Islet precursor cell (in vitro differentiated cells): ENCODE results near the gene MTMR6.
"Not testable (repeated sequence)": the region's sequence is repeated elsewhere in the genome, so short reads cannot be mapped to it uniquely, and the experiment has no call there.

Experiments
- DNase-seq: peaks from one replicate; pipeline ENCODE4 v3.0.0-alpha.2; 2018

MTMR6 gene

DNA sequence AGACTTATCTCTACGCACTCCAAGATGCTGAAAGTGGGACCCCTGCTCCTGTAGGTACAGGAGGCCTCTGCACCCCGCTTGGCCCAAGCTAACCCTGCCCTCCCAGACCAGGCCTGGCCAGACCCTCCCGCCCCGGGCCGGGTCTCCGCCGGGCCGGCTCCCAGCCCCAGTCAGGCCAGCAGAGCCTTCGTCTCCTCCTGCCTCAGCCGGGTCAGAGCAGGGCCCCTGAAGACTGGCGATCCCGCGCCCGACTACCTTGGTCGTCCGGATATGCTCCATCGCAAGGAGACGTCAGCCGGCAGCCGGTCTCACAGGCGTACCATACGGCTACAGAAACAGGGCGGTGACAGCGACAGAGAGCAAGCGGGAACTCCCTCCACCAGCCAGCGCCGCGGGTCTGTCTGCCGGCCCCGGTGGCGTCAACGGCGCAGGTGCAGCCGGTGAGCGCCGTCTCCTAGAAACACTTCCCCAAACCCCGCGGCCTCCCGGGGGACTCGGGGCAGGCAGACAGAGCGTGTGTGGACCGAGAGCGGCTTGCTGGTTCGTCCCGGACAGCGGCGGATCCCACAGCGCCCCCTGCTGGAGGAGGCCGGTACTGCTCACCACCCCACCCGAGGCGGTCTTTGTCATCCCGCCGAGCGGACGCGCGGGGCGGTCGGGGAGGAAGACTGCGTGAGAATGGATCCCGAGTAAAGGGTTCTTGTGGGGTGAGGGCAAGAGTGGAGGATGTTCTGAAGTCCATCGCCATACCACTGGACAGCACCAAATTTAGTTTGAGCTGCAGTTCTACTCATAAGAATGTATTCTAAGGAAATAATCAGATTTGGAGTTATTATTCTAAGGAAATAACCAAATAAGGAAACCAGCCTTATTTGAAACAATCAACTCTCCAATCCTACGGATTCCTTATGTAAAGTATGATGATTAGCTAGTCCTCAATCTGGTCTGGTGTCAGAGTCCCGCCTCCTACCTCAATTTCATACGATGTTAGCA lies at the start of gene MTMR6:
Gene MTMR6, minus strand, starts transcription at position 520 of the 993 bp plus-strand sequence. Its CDS starts 241 bp downstream, at position 279.
- DNase-seq: peak; percentile 95

DNA sequence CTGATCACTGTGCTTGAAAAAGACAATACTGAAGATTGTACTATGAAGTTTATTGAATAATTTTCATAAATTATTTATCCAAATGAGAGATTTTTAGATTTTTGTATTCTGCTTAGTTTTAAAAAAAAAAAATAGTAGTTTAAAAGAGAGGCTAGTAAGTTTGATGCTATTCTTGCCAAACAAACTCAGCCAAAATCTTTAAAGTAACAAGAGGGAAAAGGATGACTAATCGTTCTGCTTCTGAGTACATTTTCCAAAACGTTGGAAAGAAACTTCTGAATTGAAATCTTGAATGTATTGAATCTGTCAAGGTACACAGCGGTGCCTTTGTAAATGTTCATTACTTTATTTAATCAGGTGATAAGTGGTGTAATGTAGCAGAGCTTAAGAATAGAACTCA lies 48.6 kb upstream of the MTMR6 start:
- no peak for DNase-seq

DNA sequence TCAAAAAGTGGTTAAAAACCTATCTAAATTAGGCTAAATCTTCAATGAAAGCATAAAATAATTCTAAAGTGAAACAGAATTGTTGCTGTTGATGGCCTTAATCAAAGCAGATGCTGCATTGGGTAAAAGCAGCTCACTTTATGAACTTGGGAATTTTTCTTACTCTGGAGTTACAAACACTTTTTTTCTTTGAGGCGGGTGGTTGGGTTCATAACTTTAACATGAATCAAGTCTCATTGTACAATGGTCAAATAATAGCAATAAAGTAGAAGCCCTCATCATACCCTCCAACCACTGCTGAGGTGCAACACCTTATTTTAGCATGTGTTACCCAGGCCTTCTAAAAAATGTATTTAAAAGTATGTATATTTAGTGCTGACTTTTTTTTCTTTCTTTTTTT lies 43.3 kb upstream of the MTMR6 start:
- no peak for DNase-seq

DNA sequence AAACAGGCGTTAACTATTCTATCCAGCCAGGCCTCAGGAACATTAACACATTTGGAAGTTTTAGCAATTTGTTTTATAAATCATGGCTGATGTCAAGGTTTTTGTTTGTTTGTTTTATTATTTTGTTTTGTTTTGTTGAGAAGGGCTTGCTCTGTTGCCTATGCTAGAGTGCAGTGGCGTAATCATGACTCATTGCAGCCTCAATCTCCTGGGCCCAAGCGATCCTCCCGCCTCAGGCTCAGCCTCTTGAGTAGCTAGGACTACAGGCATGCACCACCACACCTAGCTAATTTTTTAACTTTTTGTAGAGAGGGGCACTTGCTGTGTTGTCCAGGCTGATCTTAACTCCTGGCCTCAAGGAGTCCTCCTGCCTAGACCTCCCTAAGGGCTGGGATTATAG lies 42.4 kb upstream of the MTMR6 start:
- DNase-seq: peak; percentile 71

DNA sequence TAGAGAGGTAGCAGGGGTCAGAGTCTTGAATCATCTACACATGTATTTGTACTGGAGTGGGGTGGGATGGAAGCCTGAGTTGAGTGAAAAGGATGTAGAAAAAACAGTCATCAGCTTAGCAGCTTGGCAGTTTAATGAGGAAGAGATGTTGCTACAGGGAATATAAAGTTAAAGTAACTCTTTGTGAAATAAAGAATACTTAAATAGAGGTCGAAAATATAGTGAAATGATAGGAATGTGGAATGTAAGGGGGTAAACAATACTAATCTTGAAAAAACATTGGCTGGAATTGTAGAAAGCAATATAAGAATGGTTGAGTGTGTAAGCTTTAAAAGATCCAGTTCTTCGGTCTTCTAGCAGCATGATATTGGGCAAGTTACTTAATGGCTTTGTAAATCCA lies 36.8 kb upstream of the MTMR6 start:
- no peak for DNase-seq

DNA sequence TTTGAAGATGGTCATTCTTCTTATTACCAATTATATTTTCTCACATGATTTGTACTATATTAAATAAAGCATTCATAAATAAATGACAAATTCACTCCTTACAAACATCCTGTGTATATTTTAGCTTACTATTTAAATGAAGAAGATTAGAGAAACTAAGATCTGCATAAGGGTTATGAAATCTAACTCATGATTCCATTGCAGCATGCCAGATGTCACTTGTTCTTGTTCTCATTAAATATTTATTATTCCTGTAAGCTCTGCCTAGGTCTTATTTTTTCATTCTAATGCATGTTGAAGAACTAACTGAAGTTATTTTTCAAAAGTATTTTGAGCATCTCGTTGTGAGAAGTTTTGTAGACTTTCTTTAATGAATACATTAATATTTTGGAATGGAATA lies 32.5 kb upstream of the MTMR6 start:
- no peak for DNase-seq

DNA sequence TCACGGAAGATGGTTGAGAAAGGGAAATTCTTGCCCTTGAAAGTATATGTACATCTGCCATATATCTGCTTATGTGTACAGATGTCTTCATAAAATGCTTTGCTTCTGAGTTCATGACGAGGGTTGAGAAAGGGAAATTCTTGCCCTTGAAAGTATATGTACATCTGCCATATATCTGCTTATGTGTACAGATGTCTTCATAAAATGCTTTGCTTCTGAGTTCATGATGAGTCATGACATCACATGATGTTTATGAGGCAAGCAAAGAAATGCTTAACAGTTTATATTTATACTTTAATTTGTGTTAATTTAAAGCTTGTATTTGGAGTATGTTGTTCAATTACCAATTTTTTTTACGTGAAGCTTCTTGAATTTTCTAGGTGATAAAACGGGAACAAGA lies 31.7 kb upstream of the MTMR6 start:
- DNase-seq: not testable (repeated sequence)

DNA sequence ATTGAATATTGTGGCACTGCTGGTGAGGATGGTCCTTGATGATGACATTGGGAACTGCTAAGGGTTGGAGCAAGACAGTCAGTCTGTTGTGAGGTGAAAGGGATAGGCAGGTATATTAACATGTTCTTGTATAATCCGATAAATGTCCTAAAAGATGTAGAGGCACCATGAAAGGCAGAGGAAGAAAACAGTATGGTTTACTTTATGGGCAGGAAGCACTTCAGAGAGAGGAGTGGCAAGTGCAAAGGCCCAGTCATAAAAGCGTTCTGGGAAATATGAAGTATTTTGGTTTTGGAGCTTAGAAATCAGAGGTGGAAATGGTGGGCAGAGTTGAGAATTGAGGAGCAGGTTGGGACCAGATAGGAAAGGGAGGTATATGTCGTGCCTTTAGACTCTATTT lies 23.6 kb upstream of the MTMR6 start:
- DNase-seq: no peak

DNA sequence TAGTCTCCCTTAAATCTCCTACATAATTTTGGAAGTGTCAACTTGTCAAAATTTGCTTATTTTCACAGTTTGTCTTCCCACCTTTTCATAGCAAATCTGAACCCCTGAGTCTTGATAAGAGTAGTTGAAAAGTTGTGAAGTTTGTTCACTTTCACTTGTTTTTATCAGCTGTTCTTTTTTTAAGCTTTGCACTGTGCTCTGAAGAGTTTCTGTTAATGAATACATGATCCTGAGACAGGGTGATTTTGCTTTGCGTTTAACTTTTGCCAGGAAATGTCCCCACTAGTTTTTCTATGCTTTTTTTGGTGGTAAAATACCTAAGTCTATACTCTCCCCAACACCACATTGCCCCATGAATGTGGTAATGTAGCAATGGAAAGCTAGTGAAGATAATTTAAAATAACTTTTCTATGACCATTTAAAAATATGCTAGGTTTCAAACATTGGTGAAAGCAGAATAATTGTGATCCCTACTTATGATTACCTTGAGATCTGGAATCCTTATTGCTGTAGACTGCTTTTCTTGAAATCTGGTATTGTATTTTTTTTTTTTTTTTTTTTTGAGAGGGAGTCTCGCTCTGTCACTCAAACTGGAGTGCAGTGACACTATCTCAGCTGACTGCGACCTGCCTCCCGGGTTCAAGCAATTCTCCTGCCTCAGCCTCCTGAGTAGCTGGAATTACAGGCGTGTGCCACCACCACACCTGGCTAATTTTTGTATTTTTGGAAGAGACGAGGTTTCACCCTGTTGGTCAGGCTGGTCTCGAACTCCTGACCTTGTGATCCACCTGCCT lies 19.6 kb upstream of the MTMR6 start:
- no peak for DNase-seq

DNA sequence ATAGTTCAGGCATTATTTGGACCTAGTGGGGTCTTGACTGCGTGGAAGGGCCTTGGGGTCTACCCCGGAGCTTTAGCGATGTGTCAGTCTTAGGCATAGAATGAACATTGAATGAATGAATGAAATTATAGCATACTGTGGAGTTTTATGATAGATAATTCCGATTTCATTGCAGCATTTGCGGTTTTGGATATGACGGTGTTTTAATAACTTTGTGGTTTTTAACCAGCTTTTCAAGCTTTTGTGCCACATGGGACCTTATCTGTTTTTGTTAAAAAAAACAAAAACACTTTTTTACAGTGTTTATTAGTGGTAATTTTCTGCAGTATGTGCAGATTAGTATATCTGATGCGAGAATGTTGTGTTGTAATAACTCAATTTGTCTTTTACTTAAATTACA lies 14.8 kb upstream of the MTMR6 start:
- DNase-seq: no peak

DNA sequence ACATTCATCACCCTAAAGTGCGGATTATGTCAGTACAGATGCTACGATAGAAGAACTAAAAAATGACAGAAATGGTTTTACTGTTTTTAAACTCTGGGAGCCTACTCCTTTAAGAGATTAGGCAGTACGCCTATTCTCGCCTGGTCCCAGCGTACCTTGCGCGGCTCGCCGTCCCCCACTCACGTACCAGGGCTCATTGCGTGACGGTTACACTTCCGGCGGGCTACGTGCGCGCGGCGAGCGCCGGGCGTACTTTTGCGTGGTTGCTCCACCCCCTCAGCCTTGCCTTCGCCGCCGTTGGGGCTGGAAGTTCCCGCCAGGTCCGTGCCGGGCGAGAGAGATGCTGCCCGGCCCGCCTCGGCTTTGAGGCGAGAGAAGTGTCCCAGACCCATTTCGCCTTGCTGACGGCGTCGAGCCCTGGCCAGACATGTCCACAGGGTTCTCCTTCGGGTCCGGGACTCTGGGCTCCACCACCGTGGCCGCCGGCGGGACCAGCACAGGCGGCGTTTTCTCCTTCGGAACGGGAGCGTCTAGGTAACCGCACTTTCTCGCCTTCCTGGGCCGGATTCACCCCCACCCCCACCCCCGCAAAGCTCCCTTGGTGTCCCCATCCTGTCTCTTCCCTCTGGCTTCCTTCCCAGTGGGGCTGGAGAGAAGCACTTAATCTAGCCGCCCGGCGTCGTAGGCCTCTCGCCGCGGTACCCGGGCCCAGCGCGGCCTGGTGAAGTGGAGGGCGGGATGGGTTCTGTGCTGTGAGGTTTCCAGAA lies 14.2 kb upstream of the MTMR6 start, which contains the start of gene NUP58:
Gene NUP58, plus strand, starts transcription at position 279 of the 767 bp plus-strand sequence. Its CDS starts 149 bp downstream, at position 428.
- DNase-seq: peak; percentile 94

DNA sequence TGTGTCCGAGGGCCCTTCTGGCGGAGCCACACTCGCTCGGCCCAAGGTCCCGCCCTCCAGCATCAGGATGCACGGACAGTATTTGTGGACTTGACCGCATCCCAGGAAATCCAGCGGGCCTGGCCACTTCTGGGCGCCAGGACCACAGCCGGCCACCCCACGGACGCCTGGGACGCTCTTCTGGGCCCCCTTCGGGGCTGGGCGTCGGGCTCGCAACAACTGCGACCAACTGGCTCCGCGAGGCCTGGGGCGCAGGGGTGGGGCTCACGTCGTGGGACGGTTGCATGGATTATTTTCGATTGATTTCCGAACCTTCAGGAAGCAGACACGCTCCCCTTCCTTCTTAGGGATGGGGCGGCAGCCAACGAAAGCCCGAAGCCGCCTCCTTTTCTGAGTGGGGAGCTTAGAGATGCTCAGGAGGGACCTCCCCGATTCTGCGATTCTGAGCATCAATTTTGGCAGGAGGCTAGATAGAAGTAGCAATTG lies 13.6 kb upstream of the MTMR6 start:
- DNase-seq: no peak

DNA sequence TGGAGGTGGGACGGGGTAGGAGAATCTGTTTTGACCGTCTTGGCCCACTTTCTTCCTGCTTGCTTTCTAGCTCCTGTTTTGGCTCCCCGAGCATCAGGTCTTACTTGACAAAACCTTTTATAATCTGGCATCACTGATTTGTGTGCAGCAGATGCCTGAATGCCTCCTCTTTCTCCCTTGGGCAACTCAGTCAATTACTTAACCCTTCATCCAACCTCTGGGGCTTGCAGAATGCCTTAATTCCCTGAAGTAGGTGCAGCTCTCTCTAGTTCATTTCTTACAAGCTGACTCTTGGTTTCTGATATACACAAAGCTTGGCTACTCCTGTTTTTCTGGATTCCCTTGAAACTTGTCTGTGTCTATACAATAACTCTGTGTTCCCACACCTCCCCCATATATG lies 8.4 kb upstream of the MTMR6 start:
- no peak for DNase-seq

DNA sequence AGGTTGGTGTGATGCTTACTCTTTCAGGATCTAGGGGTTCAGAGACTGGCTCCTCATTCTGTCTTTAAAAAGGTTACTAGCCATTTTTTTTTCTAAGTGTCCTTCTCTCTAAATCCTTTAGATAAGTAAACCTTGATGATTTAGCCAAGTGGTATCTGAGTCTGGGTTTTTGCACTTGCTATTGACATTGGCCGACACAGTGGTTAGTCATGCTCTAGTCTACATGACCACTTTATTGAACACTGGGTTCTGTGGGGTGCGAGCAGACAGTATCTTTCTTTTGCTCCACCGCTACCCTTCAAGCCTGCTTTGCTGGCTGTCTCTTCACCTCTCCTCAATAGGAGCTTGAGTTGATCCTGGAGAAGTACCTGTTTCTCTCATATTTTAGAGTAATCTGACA lies 7.9 kb upstream of the MTMR6 start:
- DNase-seq: no peak

DNA sequence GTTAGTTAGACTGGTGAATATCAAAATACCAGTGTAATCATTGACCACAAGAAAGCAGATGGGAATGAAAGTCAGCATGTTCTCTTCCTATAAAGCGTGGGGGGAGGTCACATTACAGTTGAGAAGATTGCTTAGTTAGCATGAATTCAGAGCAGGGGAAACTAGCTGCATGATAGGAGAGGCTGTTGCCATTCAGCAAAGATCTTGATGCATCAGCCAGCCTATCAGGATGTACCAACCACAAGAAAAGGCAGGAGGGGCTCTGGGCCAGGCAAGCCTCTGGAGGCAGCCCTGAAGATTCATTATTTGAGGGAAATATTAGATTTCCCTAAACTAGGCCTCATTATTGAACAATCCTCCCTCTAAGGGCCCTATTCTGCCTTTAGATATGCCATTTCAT lies 5.0 kb upstream of the MTMR6 start:
- DNase-seq: no peak

DNA sequence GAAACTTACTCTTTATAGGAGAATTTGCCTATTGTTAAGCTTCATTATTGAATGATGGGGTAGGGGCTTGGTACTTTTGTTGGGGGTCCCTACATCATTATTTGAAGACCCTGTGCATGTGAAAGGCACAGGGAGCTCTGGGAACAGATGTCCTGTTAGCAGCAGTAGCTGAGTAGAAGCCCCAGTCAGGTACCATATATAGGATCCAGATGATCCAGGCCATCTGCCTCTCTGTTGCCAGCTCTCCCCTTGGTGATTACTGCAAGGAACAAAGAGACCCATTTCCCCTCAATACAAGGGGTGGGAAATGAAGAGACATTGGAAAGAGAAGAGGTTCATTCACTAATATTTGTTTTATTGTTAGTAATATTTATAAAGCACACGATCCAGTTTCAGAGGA lies 4.4 kb upstream of the MTMR6 start:
- no peak for DNase-seq

DNA sequence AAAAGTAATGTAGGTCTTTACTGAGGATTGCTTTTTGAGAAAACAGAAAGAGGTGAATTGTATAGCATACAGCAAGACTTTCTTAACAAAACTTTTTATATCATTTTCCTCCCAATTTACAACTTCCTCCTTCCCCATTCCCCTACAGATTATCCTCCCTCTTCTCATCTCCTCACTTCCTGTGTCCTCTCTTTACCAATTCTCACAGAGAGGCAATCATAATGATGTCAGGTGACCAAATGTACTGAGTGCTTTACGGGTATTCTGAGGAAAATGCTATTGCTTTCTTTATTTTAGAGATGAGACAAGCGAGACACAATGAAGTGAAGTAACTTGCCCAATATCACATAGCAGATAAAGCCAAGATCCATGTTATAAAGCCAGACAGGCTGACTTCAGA lies 1.7 kb upstream of the MTMR6 start:
- no peak for DNase-seq

DNA sequence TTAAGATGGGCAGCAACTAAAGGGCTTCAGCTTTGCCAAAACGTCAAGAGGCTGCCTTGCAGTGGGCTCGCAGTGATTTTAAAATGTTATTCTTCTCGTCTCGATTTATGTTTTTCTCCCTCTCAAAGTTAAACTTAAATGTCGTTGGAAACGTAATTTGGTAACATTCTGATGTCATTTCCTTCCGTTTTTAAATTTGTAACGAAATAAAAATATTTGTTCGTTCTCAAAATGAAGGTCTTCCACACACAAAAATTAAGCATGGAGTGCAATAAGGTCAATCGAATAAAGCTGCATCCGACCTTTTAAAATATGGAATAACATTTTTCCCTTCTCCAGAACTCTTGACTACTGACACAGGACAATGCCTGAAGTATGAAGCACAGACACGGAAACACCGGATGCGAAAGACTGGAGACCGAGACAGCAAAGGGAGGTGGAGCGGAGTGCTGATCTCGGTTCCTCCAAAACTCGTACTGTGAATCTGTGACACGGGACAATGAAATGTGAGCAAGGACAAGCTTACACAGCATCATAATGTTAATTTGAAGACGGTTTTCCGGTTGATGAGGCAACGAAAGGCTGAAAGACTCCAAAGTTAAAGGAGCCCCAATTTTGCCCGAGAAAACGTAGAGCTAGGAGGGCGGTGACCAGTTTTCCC lies 850 bp downstream of the MTMR6 start:
- no peak for DNase-seq

DNA sequence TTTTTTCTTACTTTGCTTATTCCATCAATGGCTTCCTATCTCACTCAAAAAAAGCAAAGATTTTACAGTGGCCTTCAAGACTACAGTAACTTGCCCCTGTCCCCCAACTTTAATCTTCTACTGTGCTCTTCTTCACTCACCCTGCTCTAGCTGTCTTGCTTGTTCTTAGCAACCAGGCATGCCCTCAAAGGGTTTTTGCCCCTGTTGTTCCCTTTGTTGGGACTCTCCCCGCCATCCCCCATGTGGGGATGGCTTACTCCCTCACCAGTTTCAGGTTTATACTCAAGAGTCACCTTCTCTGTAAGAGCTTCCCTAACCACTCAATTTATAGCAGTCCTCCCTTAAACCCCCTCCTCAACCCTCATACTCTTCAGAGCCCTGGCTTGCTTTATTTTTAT lies 5.4 kb downstream of the MTMR6 start:
- no peak for DNase-seq

DNA sequence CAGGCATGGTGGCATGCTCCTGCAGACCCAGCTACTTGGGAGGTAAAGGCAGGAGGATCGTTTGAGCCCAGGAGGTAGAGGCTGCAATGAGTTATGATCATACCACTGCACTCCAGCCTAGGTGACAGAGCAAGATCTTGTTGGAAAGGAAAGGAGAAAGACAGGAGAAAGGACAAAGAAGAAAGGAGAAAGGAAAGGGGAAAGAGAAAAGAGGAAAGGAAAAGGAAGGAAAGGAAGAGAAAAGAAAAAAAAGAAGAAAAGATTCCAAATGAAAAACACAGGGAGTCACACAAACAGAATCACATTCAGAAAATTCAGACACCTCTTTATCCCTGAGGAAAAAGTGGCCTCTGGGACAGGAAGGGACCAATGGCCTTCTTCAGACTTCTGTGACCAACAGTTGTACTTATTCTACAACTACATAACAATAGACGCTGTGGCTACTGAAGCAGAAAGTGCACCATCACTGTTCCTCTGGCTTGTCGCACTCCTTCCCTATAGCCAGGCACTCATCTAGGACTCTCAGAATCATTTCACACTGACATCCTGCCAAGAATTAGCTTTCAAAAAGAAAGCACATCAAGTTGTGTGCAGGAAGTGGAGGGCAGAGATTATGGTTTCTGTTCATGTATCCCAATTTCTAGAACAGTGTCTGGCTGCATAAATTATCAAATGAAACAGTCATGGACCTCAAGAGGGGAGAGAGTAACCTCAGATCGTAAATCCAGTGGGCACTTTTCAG lies 5.9 kb downstream of the MTMR6 start:
- DNase-seq: no peak

DNA sequence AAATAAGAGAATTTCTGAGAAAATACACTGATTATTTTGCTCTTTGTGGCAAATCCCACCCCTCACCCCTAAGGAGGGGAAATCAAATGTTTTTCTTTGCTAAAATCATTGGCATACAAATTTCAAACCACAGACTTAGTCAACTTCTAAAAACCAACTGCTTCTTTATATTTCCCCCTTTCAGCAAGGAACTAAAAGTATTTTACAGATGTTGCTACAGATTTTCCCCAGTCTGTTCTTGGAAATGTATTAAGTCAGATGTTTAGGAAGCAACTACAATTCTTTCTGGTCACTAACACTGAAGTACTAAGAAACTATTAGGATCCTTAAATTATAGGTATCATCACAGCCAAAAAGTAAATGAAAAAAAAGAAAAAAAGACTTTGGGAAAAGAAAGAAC lies 6.9 kb downstream of the MTMR6 start:
- no peak for DNase-seq

DNA sequence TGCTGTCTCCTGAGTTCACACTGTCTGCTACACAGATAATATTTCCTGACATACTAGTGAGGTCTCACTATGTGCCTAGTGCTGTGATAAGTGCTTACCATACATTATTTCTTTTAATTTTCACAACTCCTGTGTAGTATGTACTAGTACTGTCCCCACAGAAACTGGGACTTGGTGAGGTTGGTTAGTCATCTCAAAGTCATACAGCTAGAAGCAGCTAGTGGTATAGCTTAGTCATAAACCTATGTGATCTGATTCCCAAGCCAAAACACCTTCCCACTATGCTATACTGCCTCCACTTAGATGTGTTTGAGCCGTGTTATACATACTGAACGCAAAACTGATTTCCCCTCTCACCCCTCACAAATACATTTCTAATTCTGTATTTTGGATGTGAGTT lies 10.5 kb downstream of the MTMR6 start:
- no peak for DNase-seq
